CD4-positive, alpha-beta T cell treated with Interferon alpha-2 for 1 hour (primary cell): ENCODE measurements around the gene CCDC9.
"Not testable (repeated sequence)": the region's sequence is repeated elsewhere in the genome, so short reads cannot be mapped to it uniquely, and the experiment has no call there.

Experiments used
- DNase-seq, 2 donors: peaks; one replicate each; pipeline ENCODE4 v3.0.0-alpha.2; 2020 to 2022

The CCDC9 gene

GRCh38 chr19:47232422-47233211 is 23.7 kb upstream of the CCDC9 start:
- DNase-seq = no peak

- no peak for DNase-seq
Observed at GRCh38 chr19:47236072-47236675, 20.2 kb upstream of the CCDC9 start.

- no peak for DNase-seq
Observed at GRCh38 chr19:47239152-47239551, 17.2 kb upstream of the CCDC9 start.

- peak; percentile 71 to 88 for DNase-seq
Observed at GRCh38 chr19:47239610-47240296, 16.6 kb upstream of the CCDC9 start.

- DNase-seq = no peak
Observed at GRCh38 chr19:47240556-47240955, 15.8 kb upstream of the CCDC9 start.

GRCh38 chr19:47240996-47241918 is 15.1 kb upstream of the CCDC9 start:
- DNase-seq = peak; percentile 90 to 94

- peak in 1 of 2 donors; percentile 35 for DNase-seq
Observed at GRCh38 chr19:47241919-47242577, 14.3 kb upstream of the CCDC9 start.

- no peak for DNase-seq
Observed at GRCh38 chr19:47243364-47243775, 13.0 kb upstream of the CCDC9 start.

- peak; percentile 91 to 93 for DNase-seq
Observed at GRCh38 chr19:47243776-47244547, 12.4 kb upstream of the CCDC9 start.

GRCh38 chr19:47247308-47247990 is 8.9 kb upstream of the CCDC9 start:
- DNase-seq = peak; percentile 74 to 84

- DNase-seq = not testable (repeated sequence)
Observed at GRCh38 chr19:47253016-47253415, 3.3 kb upstream of the CCDC9 start.

- DNase-seq = no peak
Observed at GRCh38 chr19:47253467-47253881, 2.9 kb upstream of the CCDC9 start.

- DNase-seq = no peak
Observed at GRCh38 chr19:47253970-47254369, 2.4 kb upstream of the CCDC9 start.

- peak; percentile 99 for DNase-seq
Observed at GRCh38 chr19:47256693-47257410, 527 bp downstream of the CCDC9 start.

- DNase-seq = no peak
Observed at GRCh38 chr19:47257411-47258169, 1.3 kb downstream of the CCDC9 start.

GRCh38 chr19:47258434-47258833 is 2.1 kb downstream of the CCDC9 start:
- DNase-seq = no peak

GRCh38 chr19:47258895-47259555 is 2.7 kb downstream of the CCDC9 start:
- DNase-seq = no peak

- DNase-seq = no peak
Observed at GRCh38 chr19:47260476-47260875, 4.2 kb downstream of the CCDC9 start.
